ENCODE results near the gene ASXL1. TPM values are rescaled to one million over a fixed set of nuclear protein-coding genes. Genes with fewer than 3 reads are reported as not detected.

The ASXL1 gene
- total and polyA plus RNA-seq, 10 of the 15 experiments (the other 5 are each of a cell fraction or from before 2014, with no cell fraction given): 11.0 to 87.6 (median 56.8) TPM

- ChIA-PET CTCF (no interaction called here), POLR2A (no interaction called here), RAD21 (ENCODE audit: unreplicated experiment) (no interaction called here), SMC1A (ENCODE audit: uncharacterized antibody, unreplicated experiment) (no interaction called here)
- BruUV-seq (replicated peaks): no TSS peak
- Histone ChIP-seq H3K27me3 (replicated peaks in 1 of 2; ENCODE audit: control insufficient read depth in 2 of 2, insufficient read depth in 2 of 2, low read length in 1 of 2) (no peaks in the 10 kb centered on the region), H3K36me3 (ENCODE audit: control insufficient read depth in 2 of 2, insufficient read depth in 2 of 2, low read length in 1 of 2) (no peaks in the 10 kb centered on the region; a peak in 1 of 4 replicates), H3K27ac (ENCODE audit: control insufficient read depth, insufficient read depth) (no peak overlapping the region), H3K9me3 (replicated peaks; ENCODE audit: control insufficient read depth, insufficient read depth, low read length) (no peaks in the 10 kb centered on the region), H3K4me2 (ENCODE audit: control insufficient read depth, insufficient read depth) (no peak overlapping the region), H3K4me3 (no peak overlapping the region), H4K20me1 (ENCODE audit: control insufficient read depth, insufficient read depth) (no peaks in the 10 kb centered on the region), H3K9ac (ENCODE audit: control insufficient read depth, insufficient read depth, low read length) (no peak overlapping the region), H3K79me2 (ENCODE audit: control insufficient read depth, insufficient read depth, low read length) (no peaks in the 10 kb centered on the region), H3K4me1 (ENCODE audit: control insufficient read depth, insufficient read depth, low read length) (no peaks in the 10 kb centered on the region), H2AFZ (ENCODE audit: control insufficient read depth, low read depth, low read length) (no peak overlapping the region)
- intact Hi-C loops (cut with micrococcal nuclease; ENCODE audit: unreplicated experiment): no loop called here
- in situ Hi-C loops (cut with MboI): no loop called here
- ATAC-seq (no peak), DNase-seq (ENCODE audit: low read depth, low spot score) (no peak), FAIRE-seq (no peak)
- WGBS (ENCODE audit: insufficient coverage, insufficient replicate concordance, low lambda C conversion rate, missing lambda C conversion rate): 74% methylated on average over 15 of the region's 15 CpGs
- TF ChIP-seq ZSCAN29 (IDR thresholded peaks at IDR 0.05): no peak
- no peak for TF ChIP-seq PKNOX1 (IDR thresholded peaks at IDR 0.05)
- no peak for TF ChIP-seq NFYA (IDR thresholded peaks at IDR 0.05; ENCODE audit: borderline replicate concordance, low read depth, low read length)
These were observed 102.1 kb downstream of the ASXL1 start for GRCh38 chr20:32460231-32460630.

GRCh38 chr20:32460683-32461320 lies 102.7 kb downstream of the ASXL1 start:
- ATAC-seq (no peak), FAIRE-seq (no peak), DNase-seq (ENCODE audit: low read depth, low spot score) (no peak)
- intact Hi-C loops (cut with micrococcal nuclease; ENCODE audit: unreplicated experiment) (no loop called here), in situ Hi-C loops (cut with MboI) (no loop called here)
- RAD21 ChIA-PET (ENCODE audit: unreplicated experiment): no interaction called here
- no peak overlapping the region for H3K27ac ChIP-seq (ENCODE audit: control insufficient read depth, insufficient read depth)
- H3K4me3 ChIP-seq: no peak overlapping the region
- no peak overlapping the region for H2AFZ ChIP-seq (ENCODE audit: control insufficient read depth, low read depth, low read length)
- H3K4me1 ChIP-seq (ENCODE audit: control insufficient read depth, insufficient read depth, low read length): no peaks in the 10 kb centered on the region
- no peaks in the 10 kb centered on the region for H3K79me2 ChIP-seq (ENCODE audit: control insufficient read depth, insufficient read depth, low read length)
- SMC1A ChIA-PET (ENCODE audit: uncharacterized antibody, unreplicated experiment): no interaction called here
- WGBS (ENCODE audit: insufficient coverage, insufficient replicate concordance, low lambda C conversion rate, missing lambda C conversion rate): 63% methylated on average over 22 of the region's 24 CpGs
- no peak overlapping the region for H3K9ac ChIP-seq (ENCODE audit: control insufficient read depth, insufficient read depth, low read length)
- no peak overlapping the region for H3K4me2 ChIP-seq (ENCODE audit: control insufficient read depth, insufficient read depth)
- H3K27me3 ChIP-seq (replicated peaks in 1 of 2; ENCODE audit: control insufficient read depth in 2 of 2, insufficient read depth in 2 of 2, low read length in 1 of 2): no peaks in the 10 kb centered on the region
- POLR2A ChIA-PET: no interaction called here
- no peak for TF ChIP-seq E2F8 (IDR thresholded peaks at IDR 0.05; ENCODE audit: low read depth, partially characterized antibody)
- no peak for TF ChIP-seq MEF2B (IDR thresholded peaks at IDR 0.05; ENCODE audit: partially characterized antibody, poor library complexity, severe bottlenecking)
- H3K36me3 ChIP-seq (ENCODE audit: control insufficient read depth in 2 of 2, insufficient read depth in 2 of 2, low read length in 1 of 2): no peaks in the 10 kb centered on the region; a peak in 1 of 4 replicates
- H4K20me1 ChIP-seq (ENCODE audit: control insufficient read depth, insufficient read depth): no peaks in the 10 kb centered on the region
- H3K9me3 ChIP-seq (replicated peaks; ENCODE audit: control insufficient read depth, insufficient read depth, low read length): no peaks in the 10 kb centered on the region
- CTCF ChIA-PET: no interaction called here
- no TSS peak for BruUV-seq (replicated peaks)
